H1 (cell line): Measurements from ENCODE around the gene LCA5. TPM values are rescaled to one million over a fixed set of nuclear protein-coding genes. Genes with fewer than 3 reads are reported as not detected.

Experiments used
- CTCF ChIA-PET: fragments of 300-600 bp; sonication (Branson Sonifier 250); formaldehyde crosslinking; loops from one replicate; lab custom pipeline; 2021; ENCODE audit not compliant: partially characterized antibody; lab: Charles Lee
- POLR2A ChIA-PET: fragments of 300-600 bp; sonication (Branson Sonifier 250); formaldehyde crosslinking; loops from one replicate; lab custom pipeline; 2021; ENCODE audit warnings: inconsistent platforms; ENCODE audit not compliant: partially characterized antibody; lab: Charles Lee
- DNase-seq, 2 experiments: peaks; one replicate each; pipeline versions ENCODE4 v3.0.0 to v3.0.0-alpha.2; 2010 to 2022; ENCODE audit warnings: low spot score in 2 of 2, low read depth in 1 of 2, mixed read lengths in 1 of 2
- FAIRE-seq: peaks from 2 replicates; lab custom pipeline; 2011; peaks lifted over from hg19 to GRCh38; lab: Jason Lieb, UNC
- H2AFZ ChIP-seq: 2 replicates; pipeline ENCODE4 v1.8.1; 2012; ENCODE audit warnings: low read length, inconsistent platforms
- H2AK5ac ChIP-seq: 2 replicates; pipeline ENCODE4 v1.6.1; 2013; ENCODE audit warnings: low read depth, low read length
- H2BK120ac ChIP-seq: replicated peaks from 2 replicates; pipeline ENCODE3; 2013; ENCODE audit warnings: low read depth, low read length, inconsistent platforms
- H2BK12ac ChIP-seq: 2 replicates; pipeline ENCODE4 v1.6.1; 2013; ENCODE audit warnings: low read depth, low read length
- H2BK15ac ChIP-seq: 2 replicates; pipeline ENCODE4 v1.6.1; 2013; ENCODE audit warnings: low read length
- H2BK20ac ChIP-seq: 2 replicates; pipeline ENCODE4 v1.6.1; 2013; ENCODE audit warnings: low read length
- H2BK5ac ChIP-seq: 2 replicates; pipeline ENCODE4 v1.6.1; 2013; ENCODE audit warnings: low read depth, low read length
- H3K14ac ChIP-seq: 2 replicates; pipeline ENCODE4 v1.6.1; 2013; ENCODE audit warnings: inconsistent platforms; ENCODE audit not compliant: insufficient read length
- H3K18ac ChIP-seq: 2 replicates; pipeline ENCODE4 v1.6.1; 2013; ENCODE audit warnings: low read length; ENCODE audit errors: extremely low read depth
- H3K23ac ChIP-seq: 2 replicates; pipeline ENCODE4 v1.6.1; 2013; ENCODE audit warnings: inconsistent platforms; ENCODE audit not compliant: insufficient read length
- H3K23me2 ChIP-seq: 2 replicates; pipeline ENCODE4 v1.6.1; 2013; ENCODE audit warnings: low read depth, low read length
- H3K27ac ChIP-seq: 2 replicates; pipeline ENCODE4 v1.6.1; 2011; ENCODE audit warnings: low read depth, low read length, inconsistent platforms
- H3K27me3 ChIP-seq, 4 experiments: replicated peaks in 1 of 4; 1 replicate in 1 of 4; 2 replicates in 3 of 4; pipeline versions ENCODE4 v1.6.1 to v1.8.1; 2011 to 2013; ENCODE audit warnings: low read length in 3 of 4, mild to moderate bottlenecking in 3 of 4, inconsistent platforms in 2 of 4, mixed read lengths in 2 of 4, moderate library complexity in 1 of 4; ENCODE audit not compliant: control insufficient read depth in 3 of 4, insufficient read depth in 3 of 4; ENCODE audit errors: extremely low read depth in 1 of 4
- H3K36me3 ChIP-seq, 4 experiments: 2 replicates each; pipeline versions ENCODE4 v1.6.1 to v1.8.1; 2011 to 2013; ENCODE audit warnings: mild to moderate bottlenecking in 4 of 4, low read length in 3 of 4, moderate library complexity in 2 of 4, control low read depth in 1 of 4, inconsistent platforms in 1 of 4; ENCODE audit not compliant: insufficient read depth in 4 of 4, control insufficient read depth in 2 of 4
- H3K4ac ChIP-seq: replicated peaks from 2 replicates; pipeline ENCODE3; 2013; ENCODE audit warnings: low read length, low read depth, mixed read lengths, inconsistent platforms; ENCODE audit not compliant: insufficient read length
- H3K4me1 ChIP-seq, 4 experiments: replicated peaks in 1 of 4; 1 replicate in 1 of 4; 2 replicates in 3 of 4; pipeline versions ENCODE4 v1.6.1 to v1.8.1; 2011 to 2013; ENCODE audit warnings: low read length in 3 of 4, inconsistent platforms in 2 of 4, mixed read lengths in 1 of 4; ENCODE audit not compliant: insufficient read depth in 4 of 4, control insufficient read depth in 3 of 4
- H3K4me2 ChIP-seq, 2 experiments: 2 replicates each; pipeline versions ENCODE4 v1.6.1 to v1.8.1; 2011 to 2013; ENCODE audit warnings: low read depth in 2 of 2, low read length in 2 of 2, control low read depth in 1 of 2, inconsistent platforms in 1 of 2, mild to moderate bottlenecking in 1 of 2; ENCODE audit not compliant: insufficient read depth in 1 of 2
- H3K4me3 ChIP-seq, 4 experiments: fragments of 200-600, 300-600 bp in 1 of 4; sonication (generic), shearing (Covaris generic), sonication (Bioruptor Twin) in 1 of 4; 2 replicates each; pipeline versions ENCODE4 v1.5.1 to v1.8.1; 2011 to 2016; ENCODE audit warnings: low read length in 4 of 4, low read depth in 3 of 4, control low read depth in 2 of 4, inconsistent platforms in 2 of 4, mild to moderate bottlenecking in 2 of 4, mixed read lengths in 1 of 4, moderate library complexity in 1 of 4; ENCODE audit not compliant: insufficient read depth in 2 of 4; ENCODE audit errors: extremely low read depth in 1 of 4
- H3K56ac ChIP-seq: replicated peaks from 2 replicates; pipeline ENCODE3; 2013; ENCODE audit warnings: low read depth, mild to moderate bottlenecking, mixed read lengths, low read length, inconsistent platforms; ENCODE audit not compliant: insufficient read length
- H3K79me1 ChIP-seq: 2 replicates; pipeline ENCODE4 v1.6.1; 2013; ENCODE audit warnings: low read depth, low read length, control low read depth
- H3K79me2 ChIP-seq, 2 experiments: 2 replicates each; pipeline versions ENCODE4 v1.6.1 to v1.8.1; 2012 to 2013; ENCODE audit warnings: low read length in 2 of 2, mild to moderate bottlenecking in 2 of 2, inconsistent platforms in 1 of 2; ENCODE audit not compliant: insufficient read depth in 2 of 2, control insufficient read depth in 1 of 2
- H3K9ac ChIP-seq, 4 experiments: replicated peaks in 1 of 4; 1 replicate in 1 of 4; 2 replicates in 3 of 4; pipeline versions ENCODE4 v1.6.1 to v1.8.1; 2011 to 2013; ENCODE audit warnings: low read depth in 3 of 4, low read length in 3 of 4, control low read depth in 2 of 4, mild to moderate bottlenecking in 2 of 4, moderate library complexity in 2 of 4, inconsistent platforms in 1 of 4; ENCODE audit errors: extremely low read depth in 1 of 4
- H3K9me3 ChIP-seq, 2 experiments: 2 replicates each; pipeline versions ENCODE4 v1.6.1 to v1.8.1; 2012 to 2013; ENCODE audit warnings: mild to moderate bottlenecking in 2 of 2, moderate library complexity in 2 of 2, control low read depth in 1 of 2, inconsistent platforms in 1 of 2, low read depth in 1 of 2, low read length in 1 of 2, mixed read lengths in 1 of 2; ENCODE audit not compliant: insufficient read depth in 2 of 2
- H4K20me1 ChIP-seq, 2 experiments: replicated peaks in 1 of 2; 2 replicates each; pipeline versions ENCODE3 to v1.8.1; 2011 to 2013; ENCODE audit warnings: inconsistent platforms in 2 of 2, low read length in 2 of 2, mild to moderate bottlenecking in 1 of 2; ENCODE audit not compliant: insufficient read depth in 2 of 2, control insufficient read depth in 1 of 2
- H4K5ac ChIP-seq: 2 replicates; pipeline ENCODE4 v1.6.1; 2013; ENCODE audit warnings: low read length, low read depth, mixed read lengths, inconsistent platforms; ENCODE audit not compliant: insufficient read length
- H4K8ac ChIP-seq: 2 replicates; pipeline ENCODE4 v1.8.0; 2013; ENCODE audit warnings: mild to moderate bottlenecking, moderate library complexity, low read length, inconsistent platforms; ENCODE audit not compliant: insufficient read depth; ENCODE audit errors: extremely low read depth
- H4K91ac ChIP-seq: replicated peaks from 2 replicates; pipeline ENCODE3; 2013; ENCODE audit warnings: low read length, mixed read lengths, inconsistent platforms; ENCODE audit not compliant: insufficient read length
- BRCA1 ChIP-seq: IDR thresholded peaks from 2 replicates; pipeline ENCODE4 v1.6.1; 2012; ENCODE audit warnings: low read depth, low read length, improper control_type of control experiment
- CBX8 ChIP-seq: fragments of 300-800, 300-1000 bp; sonication (generic); IDR thresholded peaks from 2 replicates; pipeline ENCODE4 v1.7.1; 2016; ENCODE audit warnings: low read depth, low read length, borderline replicate concordance
- CEBPB ChIP-seq: IDR thresholded peaks from 2 replicates; pipeline ENCODE4 v1.6.1; 2012; ENCODE audit warnings: low read depth, low read length
- GTF2F1 ChIP-seq: IDR thresholded peaks from 2 replicates; pipeline ENCODE4 v1.6.1; 2012; ENCODE audit warnings: low read depth, low read length, improper control_type of control experiment, borderline replicate concordance
- MAX ChIP-seq: IDR thresholded peaks from 2 replicates; pipeline ENCODE4 v1.6.1; 2012; ENCODE audit warnings: inconsistent platforms
- RBBP5 ChIP-seq: IDR thresholded peaks from 2 replicates; pipeline ENCODE4 v1.7.1; 2012; ENCODE audit warnings: low read depth, mild to moderate bottlenecking, inconsistent platforms, low read length, moderate library complexity, borderline replicate concordance
- RFX5 ChIP-seq: IDR thresholded peaks from 2 replicates; pipeline ENCODE4 v1.6.1; 2011; ENCODE audit warnings: low read depth, low read length, improper control_type of control experiment, borderline replicate concordance
- RNF2 ChIP-seq: fragments of 200-900, 300-1000 bp; sonication (generic); IDR thresholded peaks from 2 replicates; pipeline ENCODE4 v1.7.1; 2016; ENCODE audit warnings: borderline replicate concordance, low read depth, mild to moderate bottlenecking, antibody characterized with exemption, low read length; ENCODE audit not compliant: poor library complexity, severe bottlenecking; ENCODE audit errors: missing control alignments
- SIRT6 ChIP-seq: IDR thresholded peaks from one replicate; pipeline ENCODE4 v1.7.1; 2012; ENCODE audit warnings: low read length, inconsistent platforms
- SRF ChIP-seq: IDR thresholded peaks from 2 replicates; pipeline ENCODE4 v1.6.1; 2011; ENCODE audit warnings: mild to moderate bottlenecking, low read depth, low read length, moderate library complexity
- WGBS, 2 experiments: shearing (Covaris generic) in 1 of 2; methylation state at CpG; one replicate each; pipeline versions ENCODE4 v1.1.6 to v1.1.7; 2013 to 2015; ENCODE audit warnings: low lambda C conversion rate in 2 of 2, mixed read lengths in 2 of 2, inconsistent platforms in 1 of 2, low coverage in 1 of 2, missing lambda C conversion rate in 1 of 2; ENCODE audit not compliant: insufficient replicate concordance in 2 of 2, insufficient coverage in 1 of 2, insufficient read length in 1 of 2; ENCODE audit errors: extremely low coverage in 1 of 2, missing lambda C conversion rate in 1 of 2; 5-methylcytosine and 5-hydroxymethylcytosine counted together
- polyA plus RNA-seq, 7 experiments: library from polyadenylated mRNA; depleted of rRNA in 3 of 7; stranded (reverse) in 5 of 7; unstranded in 2 of 7; fragments of >200 nt in 5 of 7; fragments of 200-250 nt in 2 of 7; gene quantifications; 1 replicate in 5 of 7; 2 replicates in 1 of 7; 4 replicates in 1 of 7; pipeline versions ENCODE4 v1.2.1 to v1.2.3, GENCODE V29; 2011 to 2013; ENCODE audit warnings: missing spikeins in 2 of 7, mixed read lengths in 2 of 7
- total RNA-seq: library from RNA; stranded (reverse); fragmentation: NEBNext Ultra II Directional; extraction: Animal tissue kit (Norgen Biotek cat#: 25700); gene quantifications from 2 replicates; pipeline ENCODE4 v1.2.1, GENCODE V29; 2021

The LCA5 gene
- total and polyA plus RNA-seq, 2 of the 8 experiments (the other 6 are each of a cell fraction or from before 2014, with no cell fraction given) = 0.44 to 3.6 TPM

- no peak overlapping the region for H3K23ac ChIP-seq
Observed at GRCh38 chr6:79467716-79468115, 69.5 kb downstream of the LCA5 start.

More at GRCh38 chr6:79467716-79468115, 69.5 kb downstream of the LCA5 start:
- Histone ChIP-seq H4K91ac (no peak overlapping the region), H2BK120ac (no peak overlapping the region), H4K20me1 (no peaks in the 10 kb centered on the region), H3K18ac (no peak overlapping the region), H3K36me3 (no peaks in the 10 kb centered on the region), H2BK12ac (no peak overlapping the region), H2BK5ac (no peak overlapping the region), H3K56ac (no peak overlapping the region), H3K4me2 (no peak overlapping the region), H3K79me1 (no peaks in the 10 kb centered on the region), H3K14ac (no peak overlapping the region), H3K23me2 (no peaks in the 10 kb centered on the region), H4K8ac (no peak overlapping the region), H3K79me2 (no peaks in the 10 kb centered on the region), H3K27me3 (no peaks in the 10 kb centered on the region), H3K4ac (no peak overlapping the region), H3K4me1 (no peaks in the 10 kb centered on the region), H3K27ac (no peak overlapping the region), H3K9ac (no peak overlapping the region), H2BK15ac (no peak overlapping the region), H2AK5ac (no peak overlapping the region), H3K4me3 (no peak overlapping the region), H2BK20ac (no peak overlapping the region), H4K5ac (no peak overlapping the region), H3K9me3 (no peaks in the 10 kb centered on the region), H2AFZ (no peak overlapping the region)
- FAIRE-seq (no peak), DNase-seq (no peak)
- ChIA-PET CTCF (interaction anchor here (0.6 to 3.4 kb wide), 23 partner anchors 9 to 1338 kb away, joined by 3 to 19 read pairs (median 4); no protein-coding TSS in a partner anchor), POLR2A (no interaction called here)
- 74% methylated on average over 2 of the region's 2 CpGs; no CpG with 5 or more reads in 1 of the 2 experiments for WGBS, 2 experiments
- no peak for TF ChIP-seq BRCA1
- no peak for TF ChIP-seq RNF2
- TF ChIP-seq SIRT6 = no peak
- no peak for TF ChIP-seq CBX8
- no peak for TF ChIP-seq GTF2F1
- no peak for TF ChIP-seq RFX5
- no peak for TF ChIP-seq RBBP5
- TF ChIP-seq SRF = no peak
- TF ChIP-seq CEBPB = no peak
- no peak for TF ChIP-seq MAX
